Measurements from ENCODE around the gene GP9. TPM values are rescaled to one million over a fixed set of nuclear protein-coding genes. Genes with fewer than 3 reads are reported as not detected.

Gene GP9
- total RNA-seq, 1 experiment from 2014 or later = not detected

GRCh38 chr3:129046037-129046731 lies 14.4 kb upstream of the GP9 start:
- peak; percentile 79 for DNase-seq
- H2AFZ ChIP-seq (ENCODE audit: low read length) = no peak overlapping the region

More at GRCh38 chr3:129046037-129046731, 14.4 kb upstream of the GP9 start:
- no peak overlapping the region for H3K23ac ChIP-seq (ENCODE audit: insufficient read length, low read depth, low read length)
- no peak overlapping the region for H2BK12ac ChIP-seq (ENCODE audit: insufficient read length, low read depth, low read length)
- H3K9ac ChIP-seq (ENCODE audit: extremely low read depth, insufficient read length, low read length) = no peak overlapping the region
- Mint-ChIP-seq H3K36me3 (ENCODE audit: insufficient read depth in 1 of 3, low read depth in 3 of 3) (peaks cover 0 to 6% (median 0%) of the 10 kb centered on the region in 3 experiments; a peak in 2 of 7 replicates), H3K9me3 (peaks cover 10 to 19% of the 10 kb centered on the region in 2 experiments; a peak in 4 of 5 replicates), H3K4me3 (no peak overlapping the region), H3K4me1 (peaks cover 0 to 13% of the 10 kb centered on the region in 2 experiments; a peak in 2 of 4 replicates), H3K27ac (no peak overlapping the region), H3K27me3 (ENCODE audit: low read depth) (peaks cover 2% of the 10 kb centered on the region; the same call in 1 of the 2 replicates)
- no peak overlapping the region for H3K4me2 ChIP-seq (ENCODE audit: insufficient read depth, insufficient read length, low read length)
- H4K5ac ChIP-seq (ENCODE audit: insufficient read length, low read depth, low read length) = no peak overlapping the region
- no peaks in the 10 kb centered on the region for H3K79me2 ChIP-seq (ENCODE audit: insufficient read depth, low read length)
- H2BK120ac ChIP-seq (ENCODE audit: low read depth, low read length, poor library complexity, severe bottlenecking) = no peak overlapping the region
- no peak overlapping the region for H2BK5ac ChIP-seq (ENCODE audit: insufficient read length, low read length)
- H3K18ac ChIP-seq (ENCODE audit: insufficient read length, low read depth, low read length) = no peak overlapping the region
- H2BK20ac ChIP-seq (ENCODE audit: low read depth, low read length, poor library complexity, severe bottlenecking) = no peak overlapping the region
- no peak overlapping the region for H4K8ac ChIP-seq (replicated peaks; ENCODE audit: insufficient read length, low read depth, low read length)
- H4K20me1 ChIP-seq (ENCODE audit: control insufficient read depth, insufficient read depth, insufficient read length) = no peaks in the 10 kb centered on the region
- no peaks in the 10 kb centered on the region; the same call in 1 of the 2 replicates for H3K4me1 ChIP-seq (ENCODE audit: insufficient read depth, low read length)
- H3K56ac ChIP-seq (ENCODE audit: insufficient read length, low read depth, low read length) = no peak overlapping the region
- no peak overlapping the region for H3K14ac ChIP-seq (ENCODE audit: insufficient read depth, low read length)
- H3K79me1 ChIP-seq (ENCODE audit: insufficient read depth, low read depth, low read length, poor library complexity, severe bottlenecking) = no peaks in the 10 kb centered on the region
- H2AK5ac ChIP-seq (ENCODE audit: insufficient read length, low read length) = no peak overlapping the region
- H4K91ac ChIP-seq (ENCODE audit: insufficient read length, low read depth, low read length) = no peak overlapping the region
- no peak overlapping the region for H3T11ph ChIP-seq (ENCODE audit: low read length)
- no peak overlapping the region for H3K27ac ChIP-seq (ENCODE audit: insufficient read length, low read depth, low read length)
- no peaks in the 10 kb centered on the region for H3K23me2 ChIP-seq (ENCODE audit: insufficient read length, low read depth, low read length, poor library complexity, severe bottlenecking)
- no peaks in the 10 kb centered on the region for H3K27me3 ChIP-seq (ENCODE audit: insufficient read depth, low read length)
- WGBS (ENCODE audit: extremely low coverage, insufficient read length, low lambda C conversion rate) = no CpG with 5 or more reads among the region's 67 CpGs
- H2BK15ac ChIP-seq (ENCODE audit: low read depth, low read length) = no peak overlapping the region
- peak; percentile 58 for TF ChIP-seq CTCF (conservative IDR thresholded peaks at IDR 0.05)
- no peaks in the 10 kb centered on the region for H3K9me3 ChIP-seq (ENCODE audit: control insufficient read depth, low read depth, low read length)
- no peak overlapping the region for H3K4ac ChIP-seq (ENCODE audit: low read depth, low read length)

All from H9 (cell line).